OCI-LY1 (cell line): ENCODE measurements around the gene TMEM272.

Source experiments
- CTCF ChIP-seq: fragments of 200-600 bp; sonication (generic), shearing (Covaris generic); IDR thresholded peaks from 2 replicates; pipeline ENCODE4 v1.5.1; 2017; ENCODE audit warnings: mild to moderate bottlenecking, antibody characterized with exemption, low read length, moderate library complexity, mixed read lengths
- EZH2 ChIP-seq: fragments of 200-600 bp; sonication (generic), shearing (Covaris generic); IDR thresholded peaks from 2 replicates; pipeline ENCODE4 v1.8.0; 2017; ENCODE audit warnings: borderline replicate concordance, mixed run types, mild to moderate bottlenecking, antibody characterized with exemption, low read length, moderate library complexity, mixed read lengths

GRCh38 chr13:51892657-51893056, 47.7 kb upstream of the TMEM272 start:
- TF ChIP-seq CTCF = no peak
- TF ChIP-seq EZH2 = no peak
